SU-DHL-6 (cell line): Measurements from ENCODE around the gene WDR82.

Experiments
- H2AFZ ChIP-seq: fragments of 200-600 bp; sonication (generic); 2 replicates; pipeline ENCODE4 v1.6.1; 2014; ENCODE audit warnings: low read depth, mild to moderate bottlenecking, moderate library complexity, mixed read lengths, antibody characterized with exemption, low read length; ENCODE audit not compliant: severe bottlenecking
- H3F3A ChIP-seq: fragments of 200-600 bp; shearing (Covaris generic); 2 replicates; pipeline ENCODE4 v1.6.0; 2016; ENCODE audit warnings: antibody characterized with exemption, mild to moderate bottlenecking; ENCODE audit not compliant: insufficient read depth
- H3K27ac ChIP-seq: fragments of 200-600 bp; sonication (generic); 2 replicates; pipeline ENCODE4 v1.5.1; 2016; ENCODE audit warnings: low read depth, mild to moderate bottlenecking, low read length, moderate library complexity, mixed read lengths
- H3K27me3 ChIP-seq: fragments of 200-600 bp; sonication (generic), shearing (Covaris generic); 2 replicates; pipeline ENCODE4 v1.6.0; 2014; ENCODE audit warnings: mild to moderate bottlenecking, low read length
- H3K36me3 ChIP-seq: fragments of 200-600 bp; sonication (generic); 2 replicates; pipeline ENCODE4 v1.6.1; 2014; ENCODE audit warnings: mild to moderate bottlenecking, low read length, mixed read lengths
- H3K4me2 ChIP-seq: fragments of 300-600, 200-600 bp; shearing (Covaris generic), sonication (generic); 2 replicates; pipeline ENCODE4 v1.6.0; 2014; ENCODE audit warnings: low read length, low read depth, mild to moderate bottlenecking; ENCODE audit not compliant: poor library complexity, severe bottlenecking
- H3K4me3 ChIP-seq: fragments of 200-600 bp; sonication (generic); 2 replicates; pipeline ENCODE4 v1.5.1; 2014; ENCODE audit warnings: antibody characterized with exemption, low read length, mild to moderate bottlenecking, mixed read lengths; ENCODE audit not compliant: insufficient read depth, poor library complexity, severe bottlenecking
- H3K79me2 ChIP-seq: fragments of 200-600 bp; sonication (generic); 2 replicates; pipeline ENCODE4 v1.6.1; 2014; ENCODE audit warnings: mild to moderate bottlenecking, low read length, moderate library complexity; ENCODE audit not compliant: insufficient read depth
- H3K9ac ChIP-seq: fragments of 200-600 bp; sonication (generic); 2 replicates; pipeline ENCODE4 v1.7.0; 2014; ENCODE audit warnings: mild to moderate bottlenecking, low read length
- H3K9me2 ChIP-seq: fragments of 200-600 bp; sonication (generic); replicated peaks from 2 replicates; pipeline ENCODE4 v1.6.1; 2014; ENCODE audit warnings: low read length; ENCODE audit not compliant: insufficient read depth
- H3K9me3 ChIP-seq: fragments of 200-600 bp; sonication (generic); 2 replicates; pipeline ENCODE4 v1.6.1; 2014; ENCODE audit warnings: low read length, mixed read lengths; ENCODE audit not compliant: insufficient read depth
- H4K20me1 ChIP-seq: fragments of 200-600 bp; sonication (generic); 2 replicates; pipeline ENCODE4 v1.6.1; 2014; ENCODE audit warnings: low read depth, mild to moderate bottlenecking, antibody characterized with exemption, low read length, moderate library complexity, mixed read lengths
- CTCF ChIP-seq: fragments of 200-600 bp; sonication (generic); IDR thresholded peaks from one replicate; pipeline ENCODE4 v1.5.1; 2017; ENCODE audit warnings: antibody characterized with exemption, mild to moderate bottlenecking, low read length, moderate library complexity; ENCODE audit not compliant: insufficient read depth, poor library complexity, severe bottlenecking
- EZH2phosphoT487 ChIP-seq: fragments of 200-600 bp; sonication (generic), shearing (Covaris generic); conservative IDR thresholded peaks from 2 replicates; pipeline ENCODE4 v1.6.1; 2018; ENCODE audit warnings: mild to moderate bottlenecking, antibody characterized with exemption, low read length, moderate library complexity, mixed read lengths

WDR82 gene

GRCh38 chr3:52217409-52217805 is 61.0 kb downstream of the WDR82 start:
- Histone ChIP-seq H3K9me3 (no peaks in the 10 kb centered on the region), H3K36me3 (peaks cover 5% of the 10 kb centered on the region; the same call in 1 of the 2 replicates), H3F3A (no peaks in the 10 kb centered on the region), H3K27ac (no peak overlapping the region), H3K27me3 (no peaks in the 10 kb centered on the region), H3K4me2 (no peak overlapping the region), H3K4me3 (no peak overlapping the region), H3K79me2 (0 out of 2 replicates have a peak, but pooled peaks cover 6% of the 10 kb centered on the region), H3K9me2 (no peaks in the 10 kb centered on the region), H4K20me1 (no peaks in the 10 kb centered on the region), H3K9ac (no peak overlapping the region), H2AFZ (no peak overlapping the region)
- TF ChIP-seq CTCF (no peak), EZH2phosphoT487 (no peak)

GRCh38 chr3:52216585-52217408 is 61.7 kb downstream of the WDR82 start:
- H4K20me1 ChIP-seq, result no peaks in the 10 kb centered on the region
- no peaks in the 10 kb centered on the region for H3F3A ChIP-seq
- 0 out of 2 replicates have a peak, but pooled peaks cover under 1% of the 10 kb centered on the region for H3K79me2 ChIP-seq
- H3K9me3 ChIP-seq, result no peaks in the 10 kb centered on the region
- TF ChIP-seq EZH2phosphoT487 (no peak), CTCF (no peak)
- no peak overlapping the region for H3K4me3 ChIP-seq
- H3K9me2 ChIP-seq, result no peaks in the 10 kb centered on the region
- H3K4me2 ChIP-seq, result no peak overlapping the region
- H3K27me3 ChIP-seq, result no peaks in the 10 kb centered on the region
- H3K9ac ChIP-seq, result no peak overlapping the region
- H3K36me3 ChIP-seq, result peaks cover 5% of the 10 kb centered on the region; the same call in 1 of the 2 replicates
- no peak overlapping the region for H3K27ac ChIP-seq
- H2AFZ ChIP-seq, result no peak overlapping the region

GRCh38 chr3:52215351-52215750 is 63.1 kb downstream of the WDR82 start:
- H3K79me2 ChIP-seq, result no peaks in the 10 kb centered on the region
- H3K27ac ChIP-seq, result no peak overlapping the region
- no peak overlapping the region for H3K4me3 ChIP-seq
- H3K9me2 ChIP-seq, result no peaks in the 10 kb centered on the region
- peaks cover 5% of the 10 kb centered on the region; the same call in 1 of the 2 replicates for H3K36me3 ChIP-seq
- H3K4me2 ChIP-seq, result no peak overlapping the region
- H3K27me3 ChIP-seq, result no peaks in the 10 kb centered on the region
- no peaks in the 10 kb centered on the region for H3F3A ChIP-seq
- H4K20me1 ChIP-seq, result no peaks in the 10 kb centered on the region
- TF ChIP-seq CTCF (no peak), EZH2phosphoT487 (no peak)
- H3K9ac ChIP-seq, result no peak overlapping the region
- H3K9me3 ChIP-seq, result no peaks in the 10 kb centered on the region
- no peak overlapping the region for H2AFZ ChIP-seq
